MM.1S (cell line): ENCODE data around the gene GAB3.

Experiments used
- EZH2 ChIP-seq: fragments of 300-600 bp; sonication (generic); optimal IDR thresholded peaks from 2 replicates; pipeline ENCODE3; 2017; ENCODE audit warnings: low read depth, mild to moderate bottlenecking, antibody characterized with exemption, low read length, mixed read lengths
- EZH2phosphoT487 ChIP-seq: fragments of 300-600 bp; sonication (generic); IDR thresholded peaks from 2 replicates; pipeline ENCODE4 v1.6.1; 2018; ENCODE audit warnings: antibody characterized with exemption, low read length
- TF ChIP-seq, protein P1 (sequence below): fragments of 300-600 bp; sonication (generic); IDR thresholded peaks from 2 replicates; pipeline ENCODE4 v1.5.1; 2016; ENCODE audit warnings: antibody characterized with exemption, low read length, mixed read lengths

DNA sequence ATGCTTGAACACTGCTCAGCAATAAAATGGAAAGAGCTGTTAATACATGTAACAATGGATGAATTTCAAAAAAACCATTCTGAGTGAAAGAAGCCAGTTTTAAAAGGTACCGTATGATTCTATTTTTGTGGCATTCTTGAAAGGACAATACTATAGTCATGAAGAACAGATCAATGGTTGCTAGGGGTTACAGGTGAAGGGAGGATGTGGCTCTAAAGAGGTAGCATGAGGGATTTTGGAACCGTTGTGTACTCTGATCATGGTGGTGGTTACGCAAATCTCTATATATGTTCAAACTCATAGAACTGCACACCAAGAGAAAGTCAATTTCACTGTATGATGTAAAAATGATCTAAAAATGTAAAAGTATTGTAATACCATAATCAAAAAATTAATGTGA, 57.5 kb downstream of the GAB3 start:
- no peak for TF ChIP-seq EZH2
- TF ChIP-seq, protein P1, sequence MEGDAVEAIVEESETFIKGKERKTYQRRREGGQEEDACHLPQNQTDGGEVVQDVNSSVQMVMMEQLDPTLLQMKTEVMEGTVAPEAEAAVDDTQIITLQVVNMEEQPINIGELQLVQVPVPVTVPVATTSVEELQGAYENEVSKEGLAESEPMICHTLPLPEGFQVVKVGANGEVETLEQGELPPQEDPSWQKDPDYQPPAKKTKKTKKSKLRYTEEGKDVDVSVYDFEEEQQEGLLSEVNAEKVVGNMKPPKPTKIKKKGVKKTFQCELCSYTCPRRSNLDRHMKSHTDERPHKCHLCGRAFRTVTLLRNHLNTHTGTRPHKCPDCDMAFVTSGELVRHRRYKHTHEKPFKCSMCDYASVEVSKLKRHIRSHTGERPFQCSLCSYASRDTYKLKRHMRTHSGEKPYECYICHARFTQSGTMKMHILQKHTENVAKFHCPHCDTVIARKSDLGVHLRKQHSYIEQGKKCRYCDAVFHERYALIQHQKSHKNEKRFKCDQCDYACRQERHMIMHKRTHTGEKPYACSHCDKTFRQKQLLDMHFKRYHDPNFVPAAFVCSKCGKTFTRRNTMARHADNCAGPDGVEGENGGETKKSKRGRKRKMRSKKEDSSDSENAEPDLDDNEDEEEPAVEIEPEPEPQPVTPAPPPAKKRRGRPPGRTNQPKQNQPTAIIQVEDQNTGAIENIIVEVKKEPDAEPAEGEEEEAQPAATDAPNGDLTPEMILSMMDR: no peak
- no peak for TF ChIP-seq EZH2phosphoT487
